Measurements from ENCODE around the gene DGKI. TPM values are rescaled to one million over a fixed set of nuclear protein-coding genes. Genes with fewer than 3 reads are reported as not detected.

Gene DGKI
- total and polyA plus RNA-seq, 8 donors, result under 0.01 to 5.1 (median 0.20) TPM; not detected in 3

GRCh38 chr7:137462074-137462715, 384.6 kb downstream of the DGKI start:
- WGBS, 5 donors, result 44 to 51% (median 51%) methylated on average over 4 of the region's 4 CpGs
- no peak for TF ChIP-seq POLR2A (IDR thresholded peaks at IDR 0.05)
- no peak for TF ChIP-seq EP300 (IDR thresholded peaks at IDR 0.05)
- TF ChIP-seq CTCF (IDR thresholded peaks at IDR 0.05), result no peak
- TF ChIP-seq POLR2AphosphoS5 (IDR thresholded peaks at IDR 0.05), result no peak
- intact Hi-C loops (cut with DNase I; ENCODE audit: low total_unique reads), result no loop called here
- no peak overlapping the region for H3K4me3 ChIP-seq
- H3K36me3 ChIP-seq, result no peaks in the 10 kb centered on the region
- H3K27ac ChIP-seq, result no peak overlapping the region
- no peak for DNase-seq
- H3K4me1 ChIP-seq, result no peaks in the 10 kb centered on the region
- no peaks in the 10 kb centered on the region for H3K9me3 ChIP-seq
- no peaks in the 10 kb centered on the region for H3K27me3 ChIP-seq

- intact Hi-C loops (cut with DNase I; ENCODE audit: low total_unique reads), result no loop called here
- Histone ChIP-seq H3K27ac (no peak overlapping the region), H3K27me3 (no peaks in the 10 kb centered on the region), H3K36me3 (no peaks in the 10 kb centered on the region), H3K4me3 (no peak overlapping the region), H3K4me1 (peaks cover 0 to 19% (median 6%) of the 10 kb centered on the region in 4 donors), H3K9me3 (no peaks in the 10 kb centered on the region)
- 78 to 92% (median 86%) methylated on average over 2 of the region's 2 CpGs for WGBS, 5 donors
- no peak for TF ChIP-seq POLR2AphosphoS5 (IDR thresholded peaks at IDR 0.05)
- no peak for TF ChIP-seq EP300 (IDR thresholded peaks at IDR 0.05)
- TF ChIP-seq POLR2A (IDR thresholded peaks at IDR 0.05), result no peak
- no peak for TF ChIP-seq CTCF (IDR thresholded peaks at IDR 0.05)
- DNase-seq, result no peak
Measured at GRCh38 chr7:137458399-137458798, 388.4 kb downstream of the DGKI start.

- peak in 1 of 2 donors; percentile 77 for DNase-seq
- WGBS, 5 donors, result 13 to 23% (median 18%) methylated on average over 6 of the region's 6 CpGs
- intact Hi-C loops (cut with DNase I; ENCODE audit: low total_unique reads), result no loop called here
- TF ChIP-seq CTCF (IDR thresholded peaks at IDR 0.05) (no peak), POLR2AphosphoS5 (IDR thresholded peaks at IDR 0.05) (peak in 2 of 3 donors; percentile 14 to 49)
- no peaks in the 10 kb centered on the region for H3K36me3 ChIP-seq
- no peak overlapping the region for H3K4me3 ChIP-seq
- H3K4me1 ChIP-seq, result peaks cover 0 to 20% (median 6%) of the 10 kb centered on the region in 4 donors
- H3K9me3 ChIP-seq, result no peaks in the 10 kb centered on the region
- no peaks in the 10 kb centered on the region for H3K27me3 ChIP-seq
- peak overlapping the region in 4 of 5 donors; percentile 35 to 77 (median 53) for H3K27ac ChIP-seq
Measured at GRCh38 chr7:137454767-137455166, 392.0 kb downstream of the DGKI start.

GRCh38 chr7:137454246-137454724, 392.5 kb downstream of the DGKI start:
- Histone ChIP-seq H3K27me3 (no peaks in the 10 kb centered on the region), H3K4me1 (peaks cover 0 to 20% (median 6%) of the 10 kb centered on the region in 4 donors), H3K4me3 (no peak overlapping the region), H3K36me3 (no peaks in the 10 kb centered on the region), H3K27ac (peak overlapping the region in 4 of 5 donors; percentile 35 to 77 (median 53)), H3K9me3 (no peaks in the 10 kb centered on the region)
- no peak for TF ChIP-seq POLR2AphosphoS5 (IDR thresholded peaks at IDR 0.05)
- TF ChIP-seq CTCF (IDR thresholded peaks at IDR 0.05), result peak in 5 of 7 experiments; percentile 47 to 62 (median 54)
- TF ChIP-seq POLR2A (IDR thresholded peaks at IDR 0.05), result no peak
- no peak for TF ChIP-seq EP300 (IDR thresholded peaks at IDR 0.05)
- WGBS, 5 donors, result 1 to 4% (median 3%) methylated on average over 5 of the region's 5 CpGs
- peak in 1 of 2 donors; percentile 72 for DNase-seq
- intact Hi-C loops (cut with DNase I; ENCODE audit: low total_unique reads), result no loop called here

Data from stomach (tissue), 9 donors.